SK-N-SH (cell line): ENCODE results near the gene ABCA3. TPM values are rescaled to one million over a fixed set of nuclear protein-coding genes. Genes with fewer than 3 reads are reported as not detected.

Source experiments
- CTCF ChIA-PET: fragments of 300-600, 350-600 bp; formaldehyde crosslinking; extraction: SDS; loops from one replicate; lab custom pipeline; 2021; lab: Yijun Ruan, JAX
- POLR2A ChIA-PET: fragments of 350-600 bp; sonication (Branson Sonifier 250); formaldehyde crosslinking; extraction: SDS; loops from one replicate; lab custom pipeline; 2020; ENCODE audit warnings: antibody characterized with exemption, inconsistent platforms; lab: Yijun Ruan, JAX
- DNase-seq: peaks from one replicate; pipeline ENCODE4 v3.0.0; 2012
- H2AFZ ChIP-seq: fragments of 200-600 bp; sonication (generic); 2 replicates; pipeline ENCODE4 v1.8.1; 2016; ENCODE audit warnings: antibody characterized with exemption, mild to moderate bottlenecking, low read depth
- H3F3A ChIP-seq: fragments of 200-600 bp; sonication (generic); replicated peaks from 2 replicates; pipeline ENCODE3; 2016; ENCODE audit warnings: antibody characterized with exemption, mild to moderate bottlenecking; ENCODE audit not compliant: insufficient read depth
- H3K27ac ChIP-seq, 2 experiments: fragments of 200-500 bp in 1 of 2; fragments of 200-600 bp in 1 of 2; sonication (Bioruptor generic) in 1 of 2; sonication (generic), shearing (Covaris generic) in 1 of 2; 2 replicates each; pipeline versions ENCODE4 v1.5.1 to v1.6.1; 2014 to 2016; ENCODE audit warnings: low read depth in 2 of 2, inconsistent platforms in 1 of 2, low read length in 1 of 2, mild to moderate bottlenecking in 1 of 2, mixed read lengths in 1 of 2
- H3K27me3 ChIP-seq: fragments of 200-600 bp; sonication (generic), shearing (Covaris generic); 2 replicates; pipeline ENCODE4 v1.6.1; 2016; ENCODE audit warnings: mixed run types; ENCODE audit not compliant: insufficient read depth
- H3K36me3 ChIP-seq, 2 experiments: fragments of 200-500 bp in 1 of 2; fragments of 200-600 bp in 1 of 2; sonication (Bioruptor generic) in 1 of 2; sonication (generic) in 1 of 2; replicated peaks in 1 of 2; 2 replicates each; pipeline versions ENCODE3 to v1.5.1; 2014 to 2016; ENCODE audit warnings: low read length in 1 of 2, mild to moderate bottlenecking in 1 of 2; ENCODE audit not compliant: insufficient read depth in 2 of 2, control insufficient read depth in 1 of 2
- H3K4me1 ChIP-seq, 2 experiments: fragments of 200-500 bp in 1 of 2; fragments of 200-600 bp in 1 of 2; sonication (Bioruptor generic) in 1 of 2; sonication (generic), shearing (Covaris generic) in 1 of 2; 2 replicates each; pipeline versions ENCODE4 v1.5.1 to v1.6.1; 2014 to 2016; ENCODE audit warnings: low read depth in 1 of 2, low read length in 1 of 2, mixed run types in 1 of 2; ENCODE audit not compliant: insufficient read depth in 2 of 2, control insufficient read depth in 1 of 2
- H3K4me2 ChIP-seq: fragments of 200-600 bp; sonication (generic), shearing (Covaris generic); 2 replicates; pipeline ENCODE4 v1.6.1; 2017; ENCODE audit warnings: mixed run types
- H3K4me3 ChIP-seq, 2 experiments: fragments of 200-500 bp in 1 of 2; fragments of 200-600 bp in 1 of 2; sonication (Bioruptor generic) in 1 of 2; sonication (generic), shearing (Covaris generic) in 1 of 2; 2 replicates each; pipeline versions ENCODE4 v1.5.1 to v1.8.1; 2014 to 2016; ENCODE audit warnings: low read depth in 2 of 2, inconsistent platforms in 1 of 2, low read length in 1 of 2, mild to moderate bottlenecking in 1 of 2, mixed read lengths in 1 of 2, moderate library complexity in 1 of 2
- H3K79me2 ChIP-seq: fragments of 200-600 bp; sonication (generic); 2 replicates; pipeline ENCODE4 v1.8.1; 2017; ENCODE audit warnings: mild to moderate bottlenecking; ENCODE audit not compliant: insufficient read depth
- H3K9ac ChIP-seq: fragments of 200-600 bp; sonication (generic); 2 replicates; pipeline ENCODE4 v1.6.1; 2017; ENCODE audit warnings: mixed run types
- H3K9me2 ChIP-seq: fragments of 200-600 bp; sonication (generic); 2 replicates; pipeline ENCODE4 v1.6.1; 2017; ENCODE audit warnings: mixed run types
- H3K9me3 ChIP-seq: fragments of 200-600 bp; sonication (generic); 2 replicates; pipeline ENCODE4 v1.6.1; 2017; ENCODE audit warnings: mixed run types, mild to moderate bottlenecking, moderate library complexity
- H4K20me1 ChIP-seq: fragments of 200-600 bp; sonication (generic); 2 replicates; pipeline ENCODE4 v1.6.1; 2017; ENCODE audit warnings: mild to moderate bottlenecking, mixed run types; ENCODE audit not compliant: insufficient read depth
- CHD2 ChIP-seq: fragments of 150-350 bp; IDR thresholded peaks from 2 replicates; pipeline ENCODE4 v1.6.1; 2018; ENCODE audit warnings: low read length; ENCODE audit not compliant: partially characterized antibody
- FOSL2 ChIP-seq: IDR thresholded peaks from 2 replicates; pipeline ENCODE4 v1.4.0; 2012; ENCODE audit warnings: low read depth, mild to moderate bottlenecking, moderate library complexity, borderline replicate concordance
- FOXJ3 ChIP-seq: sonication (generic); formaldehyde crosslinking; IDR thresholded peaks from 2 replicates; pipeline ENCODE4 v1.5.1; 2020; ENCODE audit warnings: mild to moderate bottlenecking, missing genetic modification reagents
- FOXM1 ChIP-seq: IDR thresholded peaks from 2 replicates; pipeline ENCODE4 v1.4.0; 2012; ENCODE audit warnings: low read depth, mild to moderate bottlenecking
- GATA2 ChIP-seq: sonication (generic); formaldehyde crosslinking; IDR thresholded peaks from 2 replicates; pipeline ENCODE4 v1.5.0; 2020; ENCODE audit warnings: mild to moderate bottlenecking, missing genetic modification reagents
- NFIC ChIP-seq: IDR thresholded peaks from 2 replicates; pipeline ENCODE4 v1.4.0; 2012; ENCODE audit warnings: borderline replicate concordance
- RCOR1 ChIP-seq: fragments of 150-350 bp; IDR thresholded peaks from 2 replicates; pipeline ENCODE4 v1.6.1; 2017; ENCODE audit warnings: antibody characterized with exemption, low read length
- SIN3A ChIP-seq: IDR thresholded peaks from 2 replicates; pipeline ENCODE4 v1.6.1; 2012; ENCODE audit warnings: low read depth, mild to moderate bottlenecking, low read length, moderate library complexity, borderline replicate concordance
- TEAD4 ChIP-seq: IDR thresholded peaks from 2 replicates; pipeline ENCODE4 v1.4.0; 2012; ENCODE audit warnings: mild to moderate bottlenecking, borderline replicate concordance; ENCODE audit not compliant: insufficient read depth
- YY1 ChIP-seq: IDR thresholded peaks from 2 replicates; pipeline ENCODE4 v1.4.0; 2012; ENCODE audit warnings: low read depth, mild to moderate bottlenecking
- WGBS: methylation state at CpG from one replicate; pipeline ENCODE4 v1.1.6; 2017; ENCODE audit warnings: low lambda C conversion rate; 5-methylcytosine and 5-hydroxymethylcytosine counted together
- polyA plus RNA-seq, 3 experiments: library from polyadenylated mRNA; depleted of rRNA; stranded (reverse); fragments of >200 nt; gene quantifications; 2 replicates each; pipeline ENCODE4 v1.2.3, GENCODE V29; 2012
- TF ChIP-seq, protein P1 (sequence below): IDR thresholded peaks from 2 replicates; pipeline ENCODE4 v1.4.0; 2012; ENCODE audit warnings: low read depth
- TF ChIP-seq, protein P2 (sequence below): IDR thresholded peaks from 2 replicates; pipeline ENCODE4 v1.4.0; 2012; ENCODE audit warnings: low read depth, borderline replicate concordance
- TF ChIP-seq, protein P3 (sequence below): IDR thresholded peaks from 2 replicates; pipeline ENCODE4 v1.6.1; 2012; ENCODE audit warnings: mild to moderate bottlenecking, low read depth, low read length, moderate library complexity

Gene ABCA3
- polyA plus RNA-seq, 1 of the 3 experiments (the other 2 are of a cell fraction): 9.9 TPM

DNA sequence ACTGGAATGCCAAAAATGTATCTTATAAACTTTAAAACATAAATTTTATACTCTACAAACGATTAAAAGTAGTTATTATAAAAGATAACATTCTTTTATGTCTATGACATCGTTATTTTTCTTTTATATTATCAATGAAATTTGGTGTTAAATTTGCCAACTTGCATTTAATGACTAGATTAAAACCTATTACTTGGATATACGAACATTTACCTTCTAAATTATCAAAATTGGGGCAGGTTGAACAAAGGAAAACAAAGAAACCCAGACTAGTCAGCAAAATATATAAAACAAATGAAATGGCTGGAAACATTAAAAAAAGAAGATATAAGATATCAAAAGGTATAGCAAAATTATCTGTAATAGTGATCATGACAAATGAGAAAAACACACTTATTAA, 34.1 kb upstream of the ABCA3 start (continued):
- TF ChIP-seq SIN3A: no peak
- no peak for TF ChIP-seq YY1
- no peak for TF ChIP-seq NFIC
- TF ChIP-seq FOSL2: no peak

DNA sequence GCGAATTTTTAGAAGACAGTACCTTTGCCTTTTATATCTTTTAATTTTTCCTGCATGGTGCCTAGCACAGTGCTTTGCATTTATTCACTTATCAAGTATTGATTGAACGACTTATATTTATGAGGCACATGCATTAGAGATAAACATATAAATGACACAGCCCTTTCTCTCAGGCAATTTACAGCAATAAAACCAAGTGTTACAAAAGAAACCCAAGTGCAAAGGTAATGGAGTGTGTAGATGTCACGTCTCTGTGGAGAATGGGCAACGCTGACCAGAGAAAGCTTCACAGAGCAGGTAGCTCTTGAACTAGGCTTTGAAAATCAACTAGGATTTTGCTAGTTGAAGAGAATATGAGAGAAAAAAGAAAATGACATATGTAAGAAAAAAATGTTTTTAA, 32.6 kb upstream of the ABCA3 start:
- no peak overlapping the region for H3K4me3 ChIP-seq
- ChIA-PET CTCF (interaction anchor here (2.1 to 2.3 kb wide), 2 partner anchors 33 to 57 kb away, joined by 5 read pairs; partner anchors contain the start of genes ABCA3 and CCNF), POLR2A (no interaction called here)
- H4K20me1 ChIP-seq: no peaks in the 10 kb centered on the region
- H3K9ac ChIP-seq: no peak overlapping the region
- TF ChIP-seq RCOR1: no peak
- TF ChIP-seq, protein P1, sequence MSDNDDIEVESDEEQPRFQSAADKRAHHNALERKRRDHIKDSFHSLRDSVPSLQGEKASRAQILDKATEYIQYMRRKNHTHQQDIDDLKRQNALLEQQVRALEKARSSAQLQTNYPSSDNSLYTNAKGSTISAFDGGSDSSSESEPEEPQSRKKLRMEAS: no peak
- TF ChIP-seq, protein P2, sequence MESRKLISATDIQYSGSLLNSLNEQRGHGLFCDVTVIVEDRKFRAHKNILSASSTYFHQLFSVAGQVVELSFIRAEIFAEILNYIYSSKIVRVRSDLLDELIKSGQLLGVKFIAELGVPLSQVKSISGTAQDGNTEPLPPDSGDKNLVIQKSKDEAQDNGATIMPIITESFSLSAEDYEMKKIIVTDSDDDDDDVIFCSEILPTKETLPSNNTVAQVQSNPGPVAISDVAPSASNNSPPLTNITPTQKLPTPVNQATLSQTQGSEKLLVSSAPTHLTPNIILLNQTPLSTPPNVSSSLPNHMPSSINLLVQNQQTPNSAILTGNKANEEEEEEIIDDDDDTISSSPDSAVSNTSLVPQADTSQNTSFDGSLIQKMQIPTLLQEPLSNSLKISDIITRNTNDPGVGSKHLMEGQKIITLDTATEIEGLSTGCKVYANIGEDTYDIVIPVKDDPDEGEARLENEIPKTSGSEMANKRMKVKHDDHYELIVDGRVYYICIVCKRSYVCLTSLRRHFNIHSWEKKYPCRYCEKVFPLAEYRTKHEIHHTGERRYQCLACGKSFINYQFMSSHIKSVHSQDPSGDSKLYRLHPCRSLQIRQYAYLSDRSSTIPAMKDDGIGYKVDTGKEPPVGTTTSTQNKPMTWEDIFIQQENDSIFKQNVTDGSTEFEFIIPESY: no peak
- TF ChIP-seq CHD2: no peak
- no peak for TF ChIP-seq TEAD4
- TF ChIP-seq FOXJ3 (CRISPR knock-in tag): no peak
- no peak for TF ChIP-seq GATA2 (CRISPR knock-in tag)
- TF ChIP-seq, protein P3, sequence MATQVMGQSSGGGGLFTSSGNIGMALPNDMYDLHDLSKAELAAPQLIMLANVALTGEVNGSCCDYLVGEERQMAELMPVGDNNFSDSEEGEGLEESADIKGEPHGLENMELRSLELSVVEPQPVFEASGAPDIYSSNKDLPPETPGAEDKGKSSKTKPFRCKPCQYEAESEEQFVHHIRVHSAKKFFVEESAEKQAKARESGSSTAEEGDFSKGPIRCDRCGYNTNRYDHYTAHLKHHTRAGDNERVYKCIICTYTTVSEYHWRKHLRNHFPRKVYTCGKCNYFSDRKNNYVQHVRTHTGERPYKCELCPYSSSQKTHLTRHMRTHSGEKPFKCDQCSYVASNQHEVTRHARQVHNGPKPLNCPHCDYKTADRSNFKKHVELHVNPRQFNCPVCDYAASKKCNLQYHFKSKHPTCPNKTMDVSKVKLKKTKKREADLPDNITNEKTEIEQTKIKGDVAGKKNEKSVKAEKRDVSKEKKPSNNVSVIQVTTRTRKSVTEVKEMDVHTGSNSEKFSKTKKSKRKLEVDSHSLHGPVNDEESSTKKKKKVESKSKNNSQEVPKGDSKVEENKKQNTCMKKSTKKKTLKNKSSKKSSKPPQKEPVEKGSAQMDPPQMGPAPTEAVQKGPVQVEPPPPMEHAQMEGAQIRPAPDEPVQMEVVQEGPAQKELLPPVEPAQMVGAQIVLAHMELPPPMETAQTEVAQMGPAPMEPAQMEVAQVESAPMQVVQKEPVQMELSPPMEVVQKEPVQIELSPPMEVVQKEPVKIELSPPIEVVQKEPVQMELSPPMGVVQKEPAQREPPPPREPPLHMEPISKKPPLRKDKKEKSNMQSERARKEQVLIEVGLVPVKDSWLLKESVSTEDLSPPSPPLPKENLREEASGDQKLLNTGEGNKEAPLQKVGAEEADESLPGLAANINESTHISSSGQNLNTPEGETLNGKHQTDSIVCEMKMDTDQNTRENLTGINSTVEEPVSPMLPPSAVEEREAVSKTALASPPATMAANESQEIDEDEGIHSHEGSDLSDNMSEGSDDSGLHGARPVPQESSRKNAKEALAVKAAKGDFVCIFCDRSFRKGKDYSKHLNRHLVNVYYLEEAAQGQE: no peak
- no peak for TF ChIP-seq FOXM1
- no peaks in the 10 kb centered on the region for H3K27me3 ChIP-seq
- no peak for DNase-seq
- H3F3A ChIP-seq: no peaks in the 10 kb centered on the region
- H3K4me1 ChIP-seq: peaks cover 0 to 7% of the 10 kb centered on the region in 2 experiments; a peak in 1 of 4 replicates
- H3K9me3 ChIP-seq: no peaks in the 10 kb centered on the region
- no peak overlapping the region for H3K4me2 ChIP-seq
- WGBS: 75% methylated on average over 4 of the region's 4 CpGs
- no peak overlapping the region for H2AFZ ChIP-seq
- H3K27ac ChIP-seq: no peak overlapping the region
- H3K9me2 ChIP-seq: no peaks in the 10 kb centered on the region
- no peaks in the 10 kb centered on the region for H3K36me3 ChIP-seq
- H3K79me2 ChIP-seq: no peaks in the 10 kb centered on the region
